ENCODE measurements around the gene GOLGA6L1.
"Not testable (repeated sequence)": the region's sequence is repeated elsewhere in the genome, so short reads cannot be mapped to it uniquely, and the experiment has no call there.

GOLGA6L1 gene

GRCh38 chr15:23136722-23137121 is at the start of gene GOLGA6L1:
GOLGA6L1 (minus strand) TSS chr15:23136822; CDS start chr15:23136731, 91 bp downstream.
- DNase-seq = not testable (repeated sequence)

GRCh38 chr15:23181201-23181600 is 44.6 kb upstream of the GOLGA6L1 start:
- not testable (repeated sequence) for DNase-seq

DNA sequence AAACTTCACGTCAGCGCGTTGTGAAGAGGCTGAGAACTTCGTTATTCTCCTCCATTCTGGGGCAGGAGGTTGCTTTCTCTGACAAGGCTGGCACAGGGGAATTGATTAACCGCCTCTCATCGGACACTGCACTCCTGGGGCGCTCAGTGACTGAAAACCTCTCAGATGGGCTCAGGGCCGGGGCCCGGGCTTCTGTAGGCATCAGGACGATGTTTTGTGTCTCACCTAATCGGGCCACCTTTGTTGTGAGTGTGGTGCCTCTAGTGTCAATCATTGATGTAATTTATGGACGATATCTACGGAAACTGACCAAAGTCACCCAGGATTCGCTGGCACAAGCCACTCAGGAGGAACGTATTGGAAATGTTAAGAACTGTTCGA is 43.9 kb upstream of the GOLGA6L1 start:
- not testable (repeated sequence) for DNase-seq

DNA sequence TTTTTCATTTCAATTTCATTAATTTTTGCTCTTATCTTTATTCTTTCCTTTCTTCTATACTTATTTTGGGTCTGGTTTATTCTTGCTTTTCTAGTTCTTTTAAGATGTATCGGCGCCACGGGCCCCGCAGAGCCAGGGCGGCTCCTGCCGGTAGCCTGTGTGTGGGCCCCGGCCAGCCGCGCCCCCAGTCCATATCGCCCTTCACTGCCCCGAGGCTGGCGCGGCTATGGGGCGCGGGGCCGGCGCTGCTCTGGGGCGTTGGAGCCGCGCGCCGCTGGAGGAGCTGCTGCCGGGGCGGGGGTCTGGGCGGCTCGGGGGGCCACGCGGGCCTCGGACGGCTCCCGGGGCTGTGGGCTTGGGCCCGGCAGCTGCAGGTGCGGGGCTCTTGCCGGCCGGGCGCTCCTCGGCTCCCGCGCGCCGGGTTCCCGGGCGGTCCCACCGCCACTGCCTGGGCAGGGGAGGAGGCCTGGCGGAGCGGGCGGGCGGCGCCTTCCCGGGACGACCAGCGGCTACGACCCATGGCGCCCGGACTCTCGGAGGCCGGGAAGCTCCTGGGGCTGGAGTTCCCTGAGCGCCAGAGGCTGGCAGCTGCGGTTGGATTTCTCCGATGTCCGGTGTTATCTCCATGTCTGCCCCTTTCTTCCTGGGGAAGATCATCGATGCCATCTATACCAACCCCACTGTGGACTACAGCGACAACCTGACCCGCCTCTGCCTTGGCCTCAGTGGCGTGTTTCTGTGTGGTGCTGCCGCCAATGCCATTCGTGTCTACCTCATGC is 43.3 kb upstream of the GOLGA6L1 start:
- not testable (repeated sequence) for DNase-seq

DNA sequence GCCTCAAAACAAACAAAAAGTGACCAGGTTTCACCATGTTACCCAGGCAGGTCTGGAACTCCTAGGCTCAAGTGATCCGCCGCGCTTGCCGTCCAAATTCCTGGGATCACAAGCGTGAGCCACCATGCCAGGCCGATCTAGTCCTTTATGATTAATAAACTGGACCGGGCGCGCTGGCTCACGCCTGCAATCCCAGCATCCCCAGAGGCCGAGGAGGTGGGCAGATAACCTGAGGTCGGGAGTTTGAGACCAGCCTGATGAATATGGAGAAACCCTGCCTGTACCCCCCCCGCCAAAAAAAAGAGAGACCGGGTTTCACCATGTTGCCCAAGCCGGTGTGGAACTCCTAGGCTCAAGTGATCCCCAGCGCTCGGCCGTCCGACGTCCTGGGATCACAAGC is 40.1 kb upstream of the GOLGA6L1 start:
- not testable (repeated sequence) for DNase-seq

GRCh38 chr15:23175606-23176005 is 39.0 kb upstream of the GOLGA6L1 start:
- DNase-seq = not testable (repeated sequence)

GRCh38 chr15:23174609-23175140 is 38.1 kb upstream of the GOLGA6L1 start:
- DNase-seq = not testable (repeated sequence)

- not testable (repeated sequence) for DNase-seq
Observed at GRCh38 chr15:23132787-23133186, 3.8 kb downstream of the GOLGA6L1 start.

- DNase-seq = no peak
Observed at GRCh38 chr15:23118208-23118607, 18.4 kb downstream of the GOLGA6L1 start.

- no peak for DNase-seq
Observed at GRCh38 chr15:23095796-23096195, 40.8 kb downstream of the GOLGA6L1 start.

GRCh38 chr15:23083115-23083514 is 53.5 kb downstream of the GOLGA6L1 start:
- DNase-seq = no peak

- not testable (repeated sequence) for DNase-seq
Observed at GRCh38 chr15:23081996-23082737, 54.5 kb downstream of the GOLGA6L1 start.

- DNase-seq = no peak
Observed at GRCh38 chr15:23081271-23081670, 55.4 kb downstream of the GOLGA6L1 start.

DNA sequence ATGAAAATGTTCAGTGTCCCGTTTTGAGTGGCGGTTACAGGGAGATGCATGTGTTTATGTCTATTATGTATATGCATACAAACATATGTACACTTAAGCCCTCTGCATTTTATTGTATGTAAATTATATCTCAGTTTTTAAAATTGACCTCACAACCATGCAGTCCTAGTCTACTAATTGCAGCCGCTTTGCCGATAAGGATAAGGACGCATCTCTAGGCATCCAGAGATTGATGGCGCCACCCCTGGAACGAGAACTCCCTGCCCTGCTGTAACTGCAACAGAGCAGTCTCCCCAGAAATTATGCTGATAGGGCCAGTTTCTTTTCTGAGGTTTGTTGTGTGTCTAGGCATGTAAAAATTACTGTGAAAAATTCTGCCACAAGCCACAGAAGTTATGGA is 56.9 kb downstream of the GOLGA6L1 start:
- no peak for DNase-seq

All from suppressor macrophage treated with lipopolysaccharide for 4 hours (primary cell).